ENCODE data around the gene CNOT3.

CNOT3 gene

DNA sequence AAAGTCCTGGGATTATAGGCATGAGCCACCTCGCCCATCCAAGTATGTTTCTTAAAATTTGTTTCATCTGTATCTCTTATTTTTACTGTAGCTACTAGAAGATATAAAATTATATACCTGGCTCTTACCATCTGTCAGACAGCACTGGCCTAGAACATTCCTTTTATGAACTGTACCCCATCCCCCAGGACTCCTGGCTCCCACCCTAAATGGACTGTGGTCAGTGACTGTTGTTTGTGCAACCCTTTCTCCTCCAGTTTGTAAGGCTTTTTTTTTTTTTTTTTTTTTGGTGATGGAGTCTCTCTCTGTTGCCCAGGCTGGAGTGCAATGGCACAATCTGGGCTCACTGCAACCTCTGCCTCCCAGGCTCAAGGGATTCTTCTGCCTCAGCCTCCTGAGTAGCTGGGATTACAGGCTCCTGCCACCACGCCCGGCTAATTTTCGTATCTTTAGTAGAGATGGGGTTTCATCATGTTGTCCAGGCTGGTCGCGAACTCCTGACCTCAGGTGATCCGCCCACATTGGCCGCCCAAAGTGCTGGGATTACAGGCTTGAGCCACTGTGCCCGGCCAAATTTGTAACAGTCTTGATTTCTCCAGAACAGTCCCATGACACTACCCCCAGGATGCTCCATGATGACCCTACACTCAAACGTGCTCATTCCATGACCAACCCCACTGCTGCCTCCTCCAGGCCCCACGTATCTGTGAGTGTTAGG lies 32.4 kb upstream of the CNOT3 start:
- TF ChIP-seq, protein P1, sequence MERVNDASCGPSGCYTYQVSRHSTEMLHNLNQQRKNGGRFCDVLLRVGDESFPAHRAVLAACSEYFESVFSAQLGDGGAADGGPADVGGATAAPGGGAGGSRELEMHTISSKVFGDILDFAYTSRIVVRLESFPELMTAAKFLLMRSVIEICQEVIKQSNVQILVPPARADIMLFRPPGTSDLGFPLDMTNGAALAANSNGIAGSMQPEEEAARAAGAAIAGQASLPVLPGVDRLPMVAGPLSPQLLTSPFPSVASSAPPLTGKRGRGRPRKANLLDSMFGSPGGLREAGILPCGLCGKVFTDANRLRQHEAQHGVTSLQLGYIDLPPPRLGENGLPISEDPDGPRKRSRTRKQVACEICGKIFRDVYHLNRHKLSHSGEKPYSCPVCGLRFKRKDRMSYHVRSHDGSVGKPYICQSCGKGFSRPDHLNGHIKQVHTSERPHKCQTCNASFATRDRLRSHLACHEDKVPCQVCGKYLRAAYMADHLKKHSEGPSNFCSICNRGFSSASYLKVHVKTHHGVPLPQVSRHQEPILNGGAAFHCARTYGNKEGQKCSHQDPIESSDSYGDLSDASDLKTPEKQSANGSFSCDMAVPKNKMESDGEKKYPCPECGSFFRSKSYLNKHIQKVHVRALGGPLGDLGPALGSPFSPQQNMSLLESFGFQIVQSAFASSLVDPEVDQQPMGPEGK (CRISPR knock-in tag; IDR thresholded peaks at IDR 0.05; ENCODE audit: borderline replicate concordance), result no peak
- TF ChIP-seq ZFP30 (CRISPR knock-in tag; IDR thresholded peaks at IDR 0.05), result no peak
- TF ChIP-seq, protein P2, sequence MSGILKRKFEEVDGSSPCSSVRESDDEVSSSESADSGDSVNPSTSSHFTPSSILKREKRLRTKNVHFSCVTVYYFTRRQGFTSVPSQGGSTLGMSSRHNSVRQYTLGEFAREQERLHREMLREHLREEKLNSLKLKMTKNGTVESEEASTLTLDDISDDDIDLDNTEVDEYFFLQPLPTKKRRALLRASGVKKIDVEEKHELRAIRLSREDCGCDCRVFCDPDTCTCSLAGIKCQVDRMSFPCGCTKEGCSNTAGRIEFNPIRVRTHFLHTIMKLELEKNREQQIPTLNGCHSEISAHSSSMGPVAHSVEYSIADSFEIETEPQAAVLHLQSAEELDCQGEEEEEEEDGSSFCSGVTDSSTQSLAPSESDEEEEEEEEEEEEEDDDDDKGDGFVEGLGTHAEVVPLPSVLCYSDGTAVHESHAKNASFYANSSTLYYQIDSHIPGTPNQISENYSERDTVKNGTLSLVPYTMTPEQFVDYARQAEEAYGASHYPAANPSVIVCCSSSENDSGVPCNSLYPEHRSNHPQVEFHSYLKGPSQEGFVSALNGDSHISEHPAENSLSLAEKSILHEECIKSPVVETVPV (CRISPR knock-in tag; IDR thresholded peaks at IDR 0.05), result no peak
- no peak for TF ChIP-seq ZNF70 (CRISPR knock-in tag; IDR thresholded peaks at IDR 0.05)
- TF ChIP-seq, protein P3, sequence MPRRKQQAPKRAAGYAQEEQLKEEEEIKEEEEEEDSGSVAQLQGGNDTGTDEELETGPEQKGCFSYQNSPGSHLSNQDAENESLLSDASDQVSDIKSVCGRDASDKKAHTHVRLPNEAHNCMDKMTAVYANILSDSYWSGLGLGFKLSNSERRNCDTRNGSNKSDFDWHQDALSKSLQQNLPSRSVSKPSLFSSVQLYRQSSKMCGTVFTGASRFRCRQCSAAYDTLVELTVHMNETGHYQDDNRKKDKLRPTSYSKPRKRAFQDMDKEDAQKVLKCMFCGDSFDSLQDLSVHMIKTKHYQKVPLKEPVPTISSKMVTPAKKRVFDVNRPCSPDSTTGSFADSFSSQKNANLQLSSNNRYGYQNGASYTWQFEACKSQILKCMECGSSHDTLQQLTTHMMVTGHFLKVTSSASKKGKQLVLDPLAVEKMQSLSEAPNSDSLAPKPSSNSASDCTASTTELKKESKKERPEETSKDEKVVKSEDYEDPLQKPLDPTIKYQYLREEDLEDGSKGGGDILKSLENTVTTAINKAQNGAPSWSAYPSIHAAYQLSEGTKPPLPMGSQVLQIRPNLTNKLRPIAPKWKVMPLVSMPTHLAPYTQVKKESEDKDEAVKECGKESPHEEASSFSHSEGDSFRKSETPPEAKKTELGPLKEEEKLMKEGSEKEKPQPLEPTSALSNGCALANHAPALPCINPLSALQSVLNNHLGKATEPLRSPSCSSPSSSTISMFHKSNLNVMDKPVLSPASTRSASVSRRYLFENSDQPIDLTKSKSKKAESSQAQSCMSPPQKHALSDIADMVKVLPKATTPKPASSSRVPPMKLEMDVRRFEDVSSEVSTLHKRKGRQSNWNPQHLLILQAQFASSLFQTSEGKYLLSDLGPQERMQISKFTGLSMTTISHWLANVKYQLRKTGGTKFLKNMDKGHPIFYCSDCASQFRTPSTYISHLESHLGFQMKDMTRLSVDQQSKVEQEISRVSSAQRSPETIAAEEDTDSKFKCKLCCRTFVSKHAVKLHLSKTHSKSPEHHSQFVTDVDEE (CRISPR knock-in tag; IDR thresholded peaks at IDR 0.05), result no peak
- no peak for TF ChIP-seq PPARA (CRISPR knock-in tag; IDR thresholded peaks at IDR 0.05; ENCODE audit: borderline replicate concordance)
- TF ChIP-seq RARB (CRISPR knock-in tag; IDR thresholded peaks at IDR 0.05), result no peak
- TF ChIP-seq GLIS3 (CRISPR knock-in tag; IDR thresholded peaks at IDR 0.05), result no peak
- TF ChIP-seq ARNTL (CRISPR knock-in tag; IDR thresholded peaks at IDR 0.05; ENCODE audit: borderline replicate concordance, low read depth), result no peak
- no peak for TF ChIP-seq CSDC2 (CRISPR knock-in tag; IDR thresholded peaks at IDR 0.05)
- no peak for TF ChIP-seq ZNF8 (CRISPR knock-in tag; IDR thresholded peaks at IDR 0.05)
- TF ChIP-seq, protein P4, sequence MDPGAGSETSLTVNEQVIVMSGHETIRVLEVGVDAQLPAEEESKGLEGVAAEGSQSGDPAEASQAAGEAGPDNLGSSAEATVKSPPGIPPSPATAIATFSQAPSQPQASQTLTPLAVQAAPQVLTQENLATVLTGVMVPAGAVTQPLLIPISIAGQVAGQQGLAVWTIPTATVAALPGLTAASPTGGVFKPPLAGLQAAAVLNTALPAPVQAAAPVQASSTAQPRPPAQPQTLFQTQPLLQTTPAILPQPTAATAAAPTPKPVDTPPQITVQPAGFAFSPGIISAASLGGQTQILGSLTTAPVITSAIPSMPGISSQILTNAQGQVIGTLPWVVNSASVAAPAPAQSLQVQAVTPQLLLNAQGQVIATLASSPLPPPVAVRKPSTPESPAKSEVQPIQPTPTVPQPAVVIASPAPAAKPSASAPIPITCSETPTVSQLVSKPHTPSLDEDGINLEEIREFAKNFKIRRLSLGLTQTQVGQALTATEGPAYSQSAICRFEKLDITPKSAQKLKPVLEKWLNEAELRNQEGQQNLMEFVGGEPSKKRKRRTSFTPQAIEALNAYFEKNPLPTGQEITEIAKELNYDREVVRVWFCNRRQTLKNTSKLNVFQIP (CRISPR knock-in tag; IDR thresholded peaks at IDR 0.05; ENCODE audit: borderline replicate concordance, low read depth), result no peak
- TF ChIP-seq ESRRG (CRISPR knock-in tag; IDR thresholded peaks at IDR 0.05), result no peak
- TF ChIP-seq ISL1 (CRISPR knock-in tag; IDR thresholded peaks at IDR 0.05), result no peak
- TF ChIP-seq TOX (CRISPR knock-in tag; IDR thresholded peaks at IDR 0.05; ENCODE audit: borderline replicate concordance), result no peak
- TF ChIP-seq ZNF565 (CRISPR knock-in tag; conservative IDR thresholded peaks at IDR 0.05; ENCODE audit: low read depth), result no peak
- TF ChIP-seq OSR1 (CRISPR knock-in tag; IDR thresholded peaks at IDR 0.05), result no peak
- no peak for TF ChIP-seq ZFP3 (CRISPR knock-in tag; IDR thresholded peaks at IDR 0.05)
- TF ChIP-seq BACH2 (CRISPR knock-in tag; IDR thresholded peaks at IDR 0.05; ENCODE audit: borderline replicate concordance), result no peak
- no peak for ATAC-seq

DNA sequence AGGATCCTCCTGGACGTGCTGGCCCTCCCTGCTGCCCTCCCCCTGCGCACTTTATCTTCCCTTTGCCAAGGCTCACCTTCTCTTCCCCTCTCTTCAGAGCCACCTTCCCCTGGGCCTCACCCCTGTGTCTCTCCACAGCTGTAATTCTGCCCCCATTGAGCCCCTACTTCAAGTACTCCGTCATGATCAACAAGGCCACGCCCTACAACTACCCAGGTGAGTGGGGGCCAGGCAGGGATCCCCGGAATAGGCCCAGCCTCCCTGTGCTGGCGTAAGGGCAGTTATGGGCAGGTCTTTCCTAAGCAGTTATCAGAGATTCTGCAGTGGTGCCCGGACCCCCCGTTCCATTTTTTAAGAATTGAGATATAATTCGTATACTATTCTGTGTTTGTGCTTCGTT lies 31.8 kb upstream of the CNOT3 start:
- TF ChIP-seq, protein P2 (CRISPR knock-in tag; IDR thresholded peaks at IDR 0.05), result no peak
- TF ChIP-seq PPARA (CRISPR knock-in tag; IDR thresholded peaks at IDR 0.05; ENCODE audit: borderline replicate concordance) (no peak), TOX (CRISPR knock-in tag; IDR thresholded peaks at IDR 0.05; ENCODE audit: borderline replicate concordance) (no peak), BACH2 (CRISPR knock-in tag; IDR thresholded peaks at IDR 0.05; ENCODE audit: borderline replicate concordance) (no peak), ISL1 (CRISPR knock-in tag; IDR thresholded peaks at IDR 0.05) (no peak)
- no peak for ATAC-seq

DNA sequence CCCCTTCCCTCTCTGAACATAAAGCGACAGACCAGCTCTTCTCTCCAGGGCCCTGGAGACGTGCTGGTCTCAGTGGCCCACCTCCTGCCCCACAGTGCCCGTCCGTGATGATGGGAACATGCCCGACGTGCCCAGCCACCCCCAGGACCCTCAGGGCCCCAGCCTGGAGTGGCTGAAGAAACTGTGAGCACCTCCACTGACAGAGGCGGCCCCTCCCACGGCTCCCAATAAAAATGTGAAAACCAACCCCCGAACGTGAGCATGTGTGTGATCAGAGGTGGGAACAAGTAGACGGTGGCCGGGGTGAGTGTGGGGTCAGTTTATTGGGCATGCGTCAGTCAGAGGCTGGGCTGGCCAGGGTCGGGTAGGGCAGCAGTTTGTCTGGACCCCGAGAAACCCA lies 30.8 kb upstream of the CNOT3 start:
- no peak for ATAC-seq
- no peak for TF ChIP-seq ZFP30 (CRISPR knock-in tag; IDR thresholded peaks at IDR 0.05)
- TF ChIP-seq BACH2 (CRISPR knock-in tag; IDR thresholded peaks at IDR 0.05; ENCODE audit: borderline replicate concordance), result no peak
- TF ChIP-seq, protein P5, sequence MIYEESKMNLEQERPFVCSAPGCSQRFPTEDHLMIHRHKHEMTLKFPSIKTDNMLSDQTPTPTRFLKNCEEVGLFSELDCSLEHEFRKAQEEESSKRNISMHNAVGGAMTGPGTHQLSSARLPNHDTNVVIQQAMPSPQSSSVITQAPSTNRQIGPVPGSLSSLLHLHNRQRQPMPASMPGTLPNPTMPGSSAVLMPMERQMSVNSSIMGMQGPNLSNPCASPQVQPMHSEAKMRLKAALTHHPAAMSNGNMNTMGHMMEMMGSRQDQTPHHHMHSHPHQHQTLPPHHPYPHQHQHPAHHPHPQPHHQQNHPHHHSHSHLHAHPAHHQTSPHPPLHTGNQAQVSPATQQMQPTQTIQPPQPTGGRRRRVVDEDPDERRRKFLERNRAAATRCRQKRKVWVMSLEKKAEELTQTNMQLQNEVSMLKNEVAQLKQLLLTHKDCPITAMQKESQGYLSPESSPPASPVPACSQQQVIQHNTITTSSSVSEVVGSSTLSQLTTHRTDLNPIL (CRISPR knock-in tag; IDR thresholded peaks at IDR 0.05; ENCODE audit: low read depth), result no peak
- no peak for TF ChIP-seq RARB (CRISPR knock-in tag; IDR thresholded peaks at IDR 0.05)
- no peak for TF ChIP-seq ISL1 (CRISPR knock-in tag; IDR thresholded peaks at IDR 0.05)
- TF ChIP-seq CSDC2 (CRISPR knock-in tag; IDR thresholded peaks at IDR 0.05), result no peak
- TF ChIP-seq ZNF8 (CRISPR knock-in tag; IDR thresholded peaks at IDR 0.05), result no peak

Data from SK-N-SH treated with all-trans-retinoic acid at 6 μM for 48 hours (cell line).